GM13977 (cell line): Measurements from ENCODE around the gene NSUN6.
A peak's percentile ranks its signal among the peaks of the same experiment; 100 is the strongest.

Source experiments
- DNase-seq: peaks from one replicate; pipeline ENCODE4 v3.0.0; 2012; ENCODE audit warnings: low spot score
- CTCF ChIP-seq: IDR thresholded peaks from 2 replicates; pipeline ENCODE4 v1.5.1; 2012; ENCODE audit warnings: mild to moderate bottlenecking, control low read depth; ENCODE audit not compliant: insufficient read depth; ENCODE audit errors: extremely low read depth, missing control alignments
- in situ Hi-C: fragments of 300-500 bp; cut with MboI; formaldehyde crosslinking; loops from one replicate; pipeline ENCODE4 v1.12.0; 2022; ENCODE audit warnings: low sequenced_read_pairs, low pct_unique_long_range_greater_than_20kb, mixed read lengths, inconsistent platforms; ENCODE audit not compliant: unreplicated experiment

The NSUN6 gene

GRCh38 chr10:18542832-18543231 lies 108.6 kb downstream of the NSUN6 start:
- in situ Hi-C loops, result no loop called here
- no peak for TF ChIP-seq CTCF
- DNase-seq, result peak; percentile 0

- DNase-seq, result no peak
- in situ Hi-C loops, result no loop called here
- TF ChIP-seq CTCF, result no peak
Observed at GRCh38 chr10:18540195-18540594, 111.2 kb downstream of the NSUN6 start.

GRCh38 chr10:18539335-18539734 lies 112.1 kb downstream of the NSUN6 start:
- TF ChIP-seq CTCF, result no peak
- no peak for DNase-seq
- in situ Hi-C loops, result loop anchor here (10.0 kb wide), 1 partner anchor 55 kb away; no protein-coding TSS in a partner anchor

- in situ Hi-C loops, result loop anchor here (10.0 kb wide), 1 partner anchor 61 kb away; no protein-coding TSS in a partner anchor
- no peak for DNase-seq
- TF ChIP-seq CTCF, result no peak
Observed at GRCh38 chr10:18533896-18534295, 117.5 kb downstream of the NSUN6 start.

GRCh38 chr10:18532881-18533535 lies 118.4 kb downstream of the NSUN6 start:
- in situ Hi-C loops, result loop anchor here (10.0 kb wide), 1 partner anchor 62 kb away; no protein-coding TSS in a partner anchor
- no peak for TF ChIP-seq CTCF
- DNase-seq, result no peak

- in situ Hi-C loops, result no loop called here
- DNase-seq, result no peak
- TF ChIP-seq CTCF, result no peak
Observed at GRCh38 chr10:18528292-18528691, 123.1 kb downstream of the NSUN6 start.
